ENCODE data around the gene ZNHIT1.

DNA sequence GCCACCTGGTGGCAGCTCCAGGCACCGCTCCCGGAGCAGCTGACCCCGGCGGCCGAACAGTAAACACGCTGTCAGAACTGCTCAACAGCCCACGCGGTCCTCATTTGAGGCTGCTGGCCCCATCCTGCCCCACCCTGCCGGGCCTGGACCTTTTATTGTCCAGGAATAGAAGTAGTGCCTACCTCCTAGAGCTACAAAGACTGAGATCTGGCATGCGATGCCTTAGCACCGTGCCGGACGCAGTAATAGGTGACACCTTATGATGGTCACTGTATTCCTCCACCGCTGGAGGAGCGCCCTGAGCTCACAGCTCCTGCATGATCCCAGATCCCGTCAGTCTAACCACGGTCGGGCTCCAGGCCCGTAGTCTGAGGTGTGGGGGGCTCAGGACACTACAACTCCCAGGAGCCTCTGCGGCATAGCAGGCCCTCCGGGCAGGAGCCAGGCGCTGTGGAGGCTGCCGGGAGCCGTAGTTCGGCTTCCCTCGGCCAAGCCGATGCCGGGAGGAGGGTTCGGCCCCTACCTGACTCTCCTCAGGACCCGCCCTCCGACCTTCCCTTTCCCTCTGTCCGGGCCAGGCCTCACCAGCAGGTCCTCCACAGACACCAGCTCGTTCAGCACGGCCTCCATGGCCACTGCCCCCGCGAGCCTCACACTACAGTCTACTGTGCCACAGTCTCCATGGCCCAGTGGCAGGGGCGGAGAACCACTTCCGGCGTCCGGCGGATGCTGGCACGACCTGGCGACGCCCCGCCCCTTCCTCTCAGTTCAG lies 26.6 kb downstream of the ZNHIT1 start, which contains the start of gene FIS1:
- TF ChIP-seq HDAC2 (IDR thresholded peaks at IDR 0.05) (peak; percentile 43; the same call in 1 of the 2 replicates), POLR2A (IDR thresholded peaks at IDR 0.05; ENCODE audit: low read length) (no peak; the same call in 1 of the 2 replicates), FOXS1 (CRISPR knock-in tag; IDR thresholded peaks at IDR 0.05) (no peak)
